HuH-7 (cell line): Measurements from ENCODE around the gene BMPR2.

ENCODE experiments used
- DNase-seq: peaks from one replicate; pipeline ENCODE4 v3.0.0; 2011; ENCODE audit warnings: low spot score

BMPR2 gene

DNA sequence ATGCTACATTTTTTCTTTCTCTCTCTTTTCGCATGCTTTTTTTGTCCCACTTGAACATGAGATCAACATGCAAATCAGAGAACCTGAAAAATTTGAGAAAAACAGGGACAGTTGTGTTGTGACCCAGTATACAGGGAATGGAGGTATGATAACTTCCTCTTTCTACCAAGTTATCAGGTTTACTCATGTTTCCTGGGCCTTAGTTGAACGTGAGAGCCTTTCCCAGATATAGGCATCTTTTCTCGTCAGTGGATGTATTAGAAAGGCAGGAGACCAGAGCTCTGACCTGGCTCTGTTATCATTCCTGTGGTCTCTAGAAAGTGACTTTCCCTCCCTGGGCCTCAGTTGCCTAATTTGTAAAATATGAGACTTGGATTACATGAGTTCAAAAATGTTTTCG is 228.6 kb downstream of the BMPR2 start:
- DNase-seq: no peak

DNA sequence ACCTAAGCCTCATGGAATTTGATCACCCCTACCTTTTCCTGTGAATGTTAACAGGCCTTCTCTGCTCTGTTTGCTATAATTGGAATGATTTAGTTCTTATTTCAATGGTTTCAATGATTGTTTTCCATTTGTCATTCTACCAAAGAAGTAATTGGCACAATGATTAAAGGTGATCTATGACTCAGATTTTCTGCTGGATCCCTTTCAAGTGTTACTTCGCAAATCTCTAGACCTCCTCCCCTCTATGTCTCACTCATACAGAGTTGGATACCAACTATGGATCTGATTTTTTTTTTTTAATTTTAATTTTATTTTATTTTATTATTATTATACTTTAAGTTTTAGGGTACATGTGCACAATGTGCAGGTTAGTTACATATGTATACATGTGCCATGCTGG is 229.0 kb downstream of the BMPR2 start:
- no peak for DNase-seq

DNA sequence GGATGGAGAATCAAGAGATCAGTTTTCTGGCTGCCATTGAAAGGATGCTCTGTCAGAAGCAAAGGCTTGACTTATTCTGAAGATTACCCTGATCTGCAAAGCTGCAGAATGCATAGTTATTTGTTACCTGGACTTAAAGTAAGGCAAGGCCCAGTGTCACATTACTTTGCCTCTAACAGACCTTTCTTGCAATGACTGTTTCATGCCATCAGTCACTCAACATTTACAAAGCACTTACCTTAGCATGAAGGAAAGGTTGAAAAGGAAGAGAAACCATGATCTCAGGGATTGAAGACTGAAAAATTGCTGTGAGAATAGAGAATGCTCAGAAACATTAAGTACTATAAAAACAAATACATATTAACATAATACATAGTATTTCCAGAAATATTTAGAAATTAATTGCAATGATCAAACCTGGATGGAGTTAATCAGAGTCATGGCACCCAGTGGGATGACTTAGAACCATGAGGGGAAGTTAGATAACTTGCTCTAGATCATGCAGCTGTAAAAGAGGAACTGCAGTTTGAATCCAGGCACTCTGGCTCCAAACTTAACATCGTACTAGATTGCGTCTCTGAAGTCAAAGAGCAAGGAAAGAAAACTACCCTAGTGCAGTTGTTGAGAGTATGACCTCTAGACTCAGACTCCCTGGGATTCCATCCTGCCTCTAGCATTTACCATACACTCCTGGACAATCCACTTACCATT is 232.2 kb downstream of the BMPR2 start:
- DNase-seq: no peak

DNA sequence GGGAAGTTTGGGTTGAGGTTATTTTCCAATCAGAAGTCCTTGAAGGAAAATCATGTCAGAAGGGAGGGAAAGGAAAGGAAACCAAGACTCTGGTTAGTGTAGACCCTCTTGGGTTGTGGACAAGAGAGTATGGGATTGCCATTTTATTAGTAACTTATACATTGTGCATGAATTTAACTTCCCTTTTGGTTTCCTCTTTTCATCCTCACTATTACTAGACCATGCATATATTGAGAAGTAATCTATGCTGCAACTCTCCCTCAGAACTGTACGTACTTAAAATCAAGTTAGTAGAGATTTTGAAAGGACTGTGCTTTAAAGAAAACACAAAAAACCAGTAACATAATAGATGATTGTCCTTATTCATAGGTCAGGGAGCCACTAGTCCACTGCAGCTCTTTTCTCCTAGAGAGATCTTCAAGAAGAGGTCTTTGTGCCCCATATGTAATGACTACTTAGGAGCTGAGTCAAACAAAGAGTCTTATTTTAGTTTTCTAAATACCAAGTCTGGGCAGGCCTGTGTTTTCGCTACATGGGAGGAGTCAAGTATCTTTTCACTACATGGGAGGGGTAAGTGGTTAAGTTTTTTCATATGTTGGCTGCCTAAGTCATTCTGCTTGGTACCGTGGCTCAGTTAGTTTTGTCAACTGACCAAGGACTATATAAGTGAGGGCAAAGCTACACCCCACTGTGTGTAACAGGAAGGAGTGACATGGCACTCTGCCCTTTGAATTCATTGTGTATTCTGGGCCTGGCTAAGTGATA is 233.4 kb downstream of the BMPR2 start:
- no peak for DNase-seq

DNA sequence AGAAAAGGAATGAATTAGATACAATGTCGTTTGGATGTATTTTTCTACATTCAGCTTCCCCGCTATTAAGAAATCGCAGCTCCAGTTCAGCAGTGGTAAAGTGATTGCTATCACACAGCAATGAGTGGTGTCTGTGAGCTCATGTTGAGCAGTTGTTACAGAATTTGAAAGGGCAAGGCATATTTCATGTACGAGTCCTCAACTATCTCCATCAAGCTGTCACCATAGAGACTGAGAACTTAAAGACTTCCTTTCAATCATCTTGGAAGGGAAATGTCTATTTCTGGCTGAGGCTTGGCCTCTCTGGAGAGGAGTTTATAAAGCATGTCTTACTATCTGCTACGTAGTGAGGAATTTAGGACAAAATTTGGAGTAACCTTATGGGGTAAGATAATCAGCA is 234.3 kb downstream of the BMPR2 start:
- DNase-seq: no peak

DNA sequence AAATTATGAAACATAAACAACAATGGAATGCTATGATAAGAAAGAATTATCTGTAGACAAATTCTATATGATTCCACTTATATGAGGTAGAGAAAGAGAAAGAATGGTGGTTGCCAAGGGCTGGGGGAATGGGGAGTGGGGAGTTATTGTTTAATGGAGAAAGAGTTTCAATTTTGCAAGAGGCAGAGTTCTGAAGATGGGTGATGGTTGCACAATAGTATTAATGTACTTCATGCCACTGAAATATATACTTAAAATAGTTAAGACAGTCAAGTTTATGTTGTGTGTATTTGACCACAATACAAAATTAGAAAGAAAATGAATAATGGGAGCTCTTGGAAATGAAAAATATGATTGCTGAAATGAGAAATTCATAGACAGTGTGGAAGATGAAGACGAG is 236.0 kb downstream of the BMPR2 start:
- DNase-seq: no peak

DNA sequence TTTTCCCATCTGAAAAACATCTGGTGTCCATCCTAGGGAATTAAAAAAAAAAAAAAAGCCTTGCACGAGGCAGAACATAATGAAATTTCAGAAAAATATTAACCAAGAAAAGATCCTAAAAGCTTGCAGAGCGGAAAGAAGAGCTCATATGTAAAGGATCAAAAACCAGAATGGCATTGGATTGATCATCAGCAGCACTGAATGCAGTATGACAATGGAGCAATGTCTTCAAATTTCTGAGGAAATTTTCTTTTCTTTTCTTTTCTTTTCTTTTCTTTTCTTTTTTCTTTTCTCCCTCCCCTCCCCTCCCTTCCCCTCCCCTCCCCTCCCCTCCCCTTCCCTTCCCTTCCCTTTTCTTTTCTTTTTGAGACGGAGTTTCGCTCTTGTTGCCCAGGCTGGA is 237.4 kb downstream of the BMPR2 start:
- no peak for DNase-seq
